Measurements from ENCODE around the gene TM9SF2. TPM values are rescaled to one million over a fixed set of nuclear protein-coding genes. Genes with fewer than 3 reads are reported as not detected.
A peak's percentile ranks its signal among the peaks of the same experiment; 100 is the strongest.
"Not testable (repeated sequence)": the region's sequence is repeated elsewhere in the genome, so short reads cannot be mapped to it uniquely, and the experiment has no call there.

Gene TM9SF2
- 114 and 116 TPM in 2 replicates for total RNA-seq (2014; rRNA removed)
- polyA plus RNA-seq (2012), result 44.5 TPM

- DNase-seq (ENCODE audit: low read depth), result peak; percentile 95
Measured at GRCh38 chr13:99501184-99501847, at the start of gene TM9SF2. TSS of gene TM9SF2 (plus strand) at chr13:99501472. CDS start at chr13:99501607, 135 bp downstream.

- no peak for DNase-seq (ENCODE audit: low read depth)
Measured at GRCh38 chr13:99454518-99455183, 46.6 kb upstream of the TM9SF2 start.

- DNase-seq (ENCODE audit: low read depth), result no peak
Measured at GRCh38 chr13:99459099-99459850, 42.0 kb upstream of the TM9SF2 start.

GRCh38 chr13:99460802-99461201 is 40.5 kb upstream of the TM9SF2 start:
- DNase-seq (ENCODE audit: low read depth), result not testable (repeated sequence)

GRCh38 chr13:99463646-99464397 is 37.5 kb upstream of the TM9SF2 start:
- no peak for DNase-seq (ENCODE audit: low read depth)

GRCh38 chr13:99464441-99464949 is 36.8 kb upstream of the TM9SF2 start:
- DNase-seq (ENCODE audit: low read depth), result no peak

- DNase-seq (ENCODE audit: low read depth), result no peak
Measured at GRCh38 chr13:99465454-99465853, 35.8 kb upstream of the TM9SF2 start.

GRCh38 chr13:99467764-99468163 is 33.5 kb upstream of the TM9SF2 start:
- peak; percentile 63 for DNase-seq (ENCODE audit: low read depth)

GRCh38 chr13:99469041-99469440 is 32.2 kb upstream of the TM9SF2 start:
- no peak for DNase-seq (ENCODE audit: low read depth)

- no peak for DNase-seq (ENCODE audit: low read depth)
Measured at GRCh38 chr13:99470027-99470426, 31.2 kb upstream of the TM9SF2 start.

- DNase-seq (ENCODE audit: low read depth), result peak; percentile 6
Measured at GRCh38 chr13:99471221-99472121, 29.8 kb upstream of the TM9SF2 start.

GRCh38 chr13:99472122-99472440 is 29.2 kb upstream of the TM9SF2 start:
- DNase-seq (ENCODE audit: low read depth), result no peak

- DNase-seq (ENCODE audit: low read depth), result no peak
Measured at GRCh38 chr13:99473515-99473914, 27.8 kb upstream of the TM9SF2 start.

- no peak for DNase-seq (ENCODE audit: low read depth)
Measured at GRCh38 chr13:99476648-99477047, 24.6 kb upstream of the TM9SF2 start.

GRCh38 chr13:99477493-99477892 is 23.8 kb upstream of the TM9SF2 start:
- no peak for DNase-seq (ENCODE audit: low read depth)

GRCh38 chr13:99481366-99481765 is 19.9 kb upstream of the TM9SF2 start:
- DNase-seq (ENCODE audit: low read depth), result no peak

- DNase-seq (ENCODE audit: low read depth), result peak; percentile 69
Measured at GRCh38 chr13:99484473-99484872, 16.8 kb upstream of the TM9SF2 start.

GRCh38 chr13:99486996-99487395 is 14.3 kb upstream of the TM9SF2 start:
- DNase-seq (ENCODE audit: low read depth), result peak; percentile 13

GRCh38 chr13:99489028-99489427 is 12.2 kb upstream of the TM9SF2 start:
- no peak for DNase-seq (ENCODE audit: low read depth)

GRCh38 chr13:99491750-99492149 is 9.5 kb upstream of the TM9SF2 start:
- DNase-seq (ENCODE audit: low read depth), result not testable (repeated sequence)
